Measurements from ENCODE around the gene PRICKLE4. TPM values are rescaled to one million over a fixed set of nuclear protein-coding genes. Genes with fewer than 3 reads are reported as not detected.

PRICKLE4 gene
- total RNA-seq, 1 donor from 2014 or later, result 0.53 TPM

DNA sequence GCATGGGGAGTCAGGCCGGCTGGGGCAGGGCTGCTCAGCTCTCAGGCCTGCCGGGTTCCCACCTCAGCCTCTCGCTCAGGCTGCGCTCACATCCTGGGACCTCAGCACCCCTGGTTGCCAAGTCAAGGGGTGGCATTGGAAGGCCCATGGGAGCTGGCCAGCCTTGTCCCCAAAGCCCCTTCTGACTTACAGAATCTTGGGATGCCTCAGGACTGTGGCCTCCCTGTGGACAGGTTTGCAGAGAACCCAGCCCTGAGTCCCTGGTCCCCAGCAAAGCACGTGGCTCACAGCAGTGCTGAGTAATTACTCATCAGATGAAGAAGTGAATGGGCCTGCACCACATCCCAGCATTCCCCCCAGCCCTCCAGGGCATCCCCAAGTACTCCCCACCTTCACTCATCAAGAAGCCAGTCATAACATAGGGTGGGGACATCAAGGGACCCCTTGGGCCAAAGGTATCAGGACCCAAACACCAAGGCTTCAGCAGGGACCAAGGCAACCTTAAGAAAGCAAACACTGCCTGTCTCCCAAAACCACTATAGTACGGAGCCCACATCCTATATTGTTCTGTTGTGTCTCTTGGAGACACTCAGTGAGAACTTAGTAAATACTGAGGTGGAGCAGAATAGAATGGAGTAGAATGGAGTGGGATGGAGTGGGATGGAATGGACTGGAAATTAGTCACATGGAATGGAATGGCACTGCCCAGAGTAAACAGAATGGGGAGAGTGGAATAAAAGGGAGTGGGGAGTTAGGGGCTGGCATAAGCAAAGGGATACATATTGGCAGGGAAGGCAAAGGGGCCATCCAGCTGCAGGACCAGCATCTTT, 37.0 kb upstream of the PRICKLE4 start:
- TF ChIP-seq, protein P1, sequence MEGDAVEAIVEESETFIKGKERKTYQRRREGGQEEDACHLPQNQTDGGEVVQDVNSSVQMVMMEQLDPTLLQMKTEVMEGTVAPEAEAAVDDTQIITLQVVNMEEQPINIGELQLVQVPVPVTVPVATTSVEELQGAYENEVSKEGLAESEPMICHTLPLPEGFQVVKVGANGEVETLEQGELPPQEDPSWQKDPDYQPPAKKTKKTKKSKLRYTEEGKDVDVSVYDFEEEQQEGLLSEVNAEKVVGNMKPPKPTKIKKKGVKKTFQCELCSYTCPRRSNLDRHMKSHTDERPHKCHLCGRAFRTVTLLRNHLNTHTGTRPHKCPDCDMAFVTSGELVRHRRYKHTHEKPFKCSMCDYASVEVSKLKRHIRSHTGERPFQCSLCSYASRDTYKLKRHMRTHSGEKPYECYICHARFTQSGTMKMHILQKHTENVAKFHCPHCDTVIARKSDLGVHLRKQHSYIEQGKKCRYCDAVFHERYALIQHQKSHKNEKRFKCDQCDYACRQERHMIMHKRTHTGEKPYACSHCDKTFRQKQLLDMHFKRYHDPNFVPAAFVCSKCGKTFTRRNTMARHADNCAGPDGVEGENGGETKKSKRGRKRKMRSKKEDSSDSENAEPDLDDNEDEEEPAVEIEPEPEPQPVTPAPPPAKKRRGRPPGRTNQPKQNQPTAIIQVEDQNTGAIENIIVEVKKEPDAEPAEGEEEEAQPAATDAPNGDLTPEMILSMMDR (IDR thresholded peaks at IDR 0.05; ENCODE audit: insufficient read depth, low read length, severe bottlenecking), result no peak
- Histone ChIP-seq H3K27me3 (ENCODE audit: control insufficient read depth, insufficient read depth, low read length) (no peaks in the 10 kb centered on the region), H3K36me3 (ENCODE audit: control insufficient read depth, insufficient read depth, low read length) (no peaks in the 10 kb centered on the region), H3K4me3 (ENCODE audit: low read depth, low read length) (no peak overlapping the region)
- FAIRE-seq (no peak), DNase-seq (ENCODE audit: low read depth) (no peak)

DNA sequence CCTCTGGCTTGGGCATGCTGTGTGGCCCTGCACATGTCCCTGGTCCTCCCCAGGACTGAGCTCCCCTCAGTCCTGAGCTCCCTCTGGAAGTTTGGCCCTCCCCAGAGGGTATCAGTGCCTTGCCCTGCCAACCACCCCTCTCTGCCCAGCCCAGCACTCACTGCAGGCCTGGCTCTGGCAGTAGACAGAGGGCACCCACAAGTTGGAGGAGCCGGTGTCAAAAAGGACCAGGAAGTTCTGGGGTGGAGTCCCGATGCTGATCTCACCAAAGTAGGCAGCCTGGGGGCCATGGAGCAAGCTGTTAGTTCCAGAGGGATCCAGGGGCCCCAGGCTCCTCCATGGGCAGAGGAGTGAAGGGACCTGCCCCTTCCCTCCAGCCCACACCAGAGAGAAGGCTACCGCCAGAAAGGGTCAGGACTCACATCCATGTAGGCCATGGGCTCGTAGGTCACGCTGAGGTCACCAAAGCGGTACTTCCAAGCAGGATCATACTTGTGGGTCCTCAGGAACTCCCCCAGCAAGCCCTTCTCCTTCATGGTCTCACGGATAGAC, 36.3 kb upstream of the PRICKLE4 start:
- FAIRE-seq (no peak), DNase-seq (ENCODE audit: low read depth) (no peak)
- Histone ChIP-seq H3K4me3 (ENCODE audit: low read depth, low read length) (no peak overlapping the region), H3K36me3 (ENCODE audit: control insufficient read depth, insufficient read depth, low read length) (no peaks in the 10 kb centered on the region), H3K27me3 (ENCODE audit: control insufficient read depth, insufficient read depth, low read length) (no peaks in the 10 kb centered on the region)
- TF ChIP-seq, protein P1 (IDR thresholded peaks at IDR 0.05; ENCODE audit: insufficient read depth, low read length, severe bottlenecking), result no peak

DNA sequence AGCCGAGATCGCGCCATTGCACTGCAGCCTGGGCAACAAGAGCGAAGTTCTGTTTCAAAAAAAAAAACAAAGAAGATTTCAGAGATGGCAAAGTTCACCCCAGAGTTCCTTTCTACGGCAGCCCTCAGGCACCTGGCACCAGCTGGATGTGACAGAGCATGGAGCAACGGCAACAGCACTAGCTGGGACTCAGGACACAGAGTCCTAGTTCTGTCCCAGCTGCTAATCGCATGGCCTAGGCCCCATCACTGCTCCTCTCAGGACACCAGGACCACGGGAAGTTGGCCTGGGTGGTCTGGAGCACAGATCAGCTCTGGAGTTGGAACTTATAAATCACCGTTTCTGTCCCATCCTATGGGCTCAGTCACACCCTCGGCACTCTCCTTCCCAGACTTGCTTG, 34.5 kb upstream of the PRICKLE4 start:
- Histone ChIP-seq H3K27me3 (ENCODE audit: control insufficient read depth, insufficient read depth, low read length) (peaks cover 2% of the 10 kb centered on the region), H3K4me3 (ENCODE audit: low read depth, low read length) (no peak overlapping the region), H3K36me3 (ENCODE audit: control insufficient read depth, insufficient read depth, low read length) (no peaks in the 10 kb centered on the region)
- DNase-seq (ENCODE audit: low read depth), result no peak
- TF ChIP-seq, protein P1 (IDR thresholded peaks at IDR 0.05; ENCODE audit: insufficient read depth, low read length, severe bottlenecking), result no peak
- no peak for FAIRE-seq

DNA sequence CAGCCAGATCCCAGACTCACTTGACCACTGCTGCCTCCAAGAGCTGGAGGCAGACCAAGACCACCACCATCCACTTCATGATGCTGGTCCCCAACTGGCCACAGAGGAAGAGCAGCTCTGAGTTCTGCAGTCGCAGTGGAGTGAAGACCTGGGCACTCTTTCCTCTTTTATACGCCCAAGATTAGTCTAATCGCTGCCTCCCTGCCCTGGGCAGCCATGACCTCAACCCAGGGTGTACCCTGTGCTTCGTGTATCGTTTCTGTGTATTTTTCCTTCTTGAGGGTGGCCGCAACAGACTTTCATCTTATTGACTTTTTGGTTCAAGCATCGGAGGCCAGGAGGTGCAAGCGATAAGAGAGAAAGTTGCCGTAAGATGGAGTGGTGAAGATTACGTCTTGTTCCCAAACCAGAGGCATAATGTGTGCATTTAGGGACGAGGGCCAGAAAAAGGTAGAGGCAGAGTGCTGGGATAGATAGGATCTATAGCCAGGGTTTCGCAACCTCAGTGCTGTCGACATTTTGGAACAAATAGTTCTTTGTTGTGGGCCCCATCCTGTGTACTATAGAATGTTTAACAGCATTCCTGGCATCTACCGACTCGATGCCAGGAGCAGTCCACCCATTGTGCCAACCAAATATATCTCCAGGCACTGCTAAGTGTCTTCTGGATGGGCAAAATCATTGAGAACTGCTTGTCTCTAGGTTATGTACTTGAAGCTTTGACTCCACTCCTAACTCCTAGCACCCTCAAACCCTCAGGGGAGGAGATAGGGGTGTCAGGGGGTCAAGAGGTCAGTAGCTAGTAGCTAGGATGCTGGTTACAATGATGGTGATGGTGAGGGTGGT, 33.1 kb upstream of the PRICKLE4 start, which contains the start of gene PGC:
TSS of gene PGC (minus strand) at position 142 of the 846 bp plus-strand sequence. CDS start at position 79, 63 bp downstream.
- FAIRE-seq (no peak), DNase-seq (ENCODE audit: low read depth) (no peak)
- Histone ChIP-seq H3K27me3 (ENCODE audit: control insufficient read depth, insufficient read depth, low read length) (peaks cover 2% of the 10 kb centered on the region), H3K4me3 (ENCODE audit: low read depth, low read length) (no peak within 1 kb of the TSS), H3K36me3 (ENCODE audit: control insufficient read depth, insufficient read depth, low read length) (no peaks in the 10 kb centered on the region)
- TF ChIP-seq, protein P1 (IDR thresholded peaks at IDR 0.05; ENCODE audit: insufficient read depth, low read length, severe bottlenecking), result no peak

DNA sequence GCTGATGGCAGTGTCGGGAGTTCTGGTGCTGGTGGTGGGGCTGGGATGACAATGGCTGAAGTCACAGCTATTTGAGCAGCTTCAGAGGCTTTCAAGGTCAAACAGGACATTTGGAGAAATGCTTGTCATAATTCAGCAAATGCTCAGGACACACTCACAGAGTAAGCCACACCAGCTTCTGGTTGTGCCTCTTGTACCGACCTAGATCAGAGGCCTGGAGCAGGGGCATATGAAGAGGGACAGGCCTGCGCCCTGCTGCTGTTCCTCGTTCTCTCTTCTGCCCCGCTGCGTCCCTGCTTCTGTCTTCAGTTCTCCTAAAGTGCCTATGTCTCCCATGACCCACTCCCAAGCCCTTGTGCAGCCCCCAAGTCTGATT, 32.5 kb upstream of the PRICKLE4 start:
- Histone ChIP-seq H3K4me3 (ENCODE audit: low read depth, low read length) (no peak overlapping the region), H3K27me3 (ENCODE audit: control insufficient read depth, insufficient read depth, low read length) (peaks cover 2% of the 10 kb centered on the region), H3K36me3 (ENCODE audit: control insufficient read depth, insufficient read depth, low read length) (no peaks in the 10 kb centered on the region)
- DNase-seq (ENCODE audit: low read depth) (no peak), FAIRE-seq (no peak)
- TF ChIP-seq, protein P1 (IDR thresholded peaks at IDR 0.05; ENCODE audit: insufficient read depth, low read length, severe bottlenecking), result no peak
